BE2C (cell line): ENCODE measurements around the gene C12orf56.

Experiments
- DNase-seq: peaks from one replicate; pipeline ENCODE4 v3.0.0-alpha.2; 2020
- H3K27me3 ChIP-seq: fragments of 250-450 bp; sonication (Bioruptor Pico); 2 replicates; pipeline ENCODE4 v1.5.1; 2020; ENCODE audit warnings: mild to moderate bottlenecking
- H3K36me3 ChIP-seq: fragments of 250-450 bp; sonication (Bioruptor Pico); 2 replicates; pipeline ENCODE4 v1.5.1; 2020; ENCODE audit warnings: mild to moderate bottlenecking
- H3K4me1 ChIP-seq: fragments of 250-450 bp; sonication (Bioruptor Pico); 2 replicates; pipeline ENCODE4 v1.5.1; 2020
- H3K4me3 ChIP-seq: 2 replicates; pipeline ENCODE4 v1.5.1; 2011; ENCODE audit warnings: low read depth, low read length
- H3K9me3 ChIP-seq: fragments of 250-450 bp; sonication (Bioruptor Pico); 2 replicates; pipeline ENCODE4 v1.5.1; 2020
- CTCF ChIP-seq: IDR thresholded peaks from 2 replicates; pipeline ENCODE4 v1.5.1; 2012; ENCODE audit warnings: mild to moderate bottlenecking, low read depth, low read length

C12orf56 gene

GRCh38 chr12:64216239-64216638 lies 174.3 kb downstream of the C12orf56 start:
- Histone ChIP-seq H3K4me1 (no peaks in the 10 kb centered on the region), H3K36me3 (peaks cover 4% of the 10 kb centered on the region; the same call in 1 of the 2 replicates), H3K9me3 (peaks cover 3% of the 10 kb centered on the region; the same call in 1 of the 2 replicates), H3K27me3 (no peaks in the 10 kb centered on the region), H3K4me3 (no peak overlapping the region)
- DNase-seq, result no peak
- TF ChIP-seq CTCF, result no peak
